K562 (cell line): ENCODE measurements around the gene IL27RA. TPM values are rescaled to one million over a fixed set of nuclear protein-coding genes. Genes with fewer than 3 reads are reported as not detected.

Experiments
- CHD4 ChIP-seq: fragments of 200-600 bp; sonication (generic); IDR thresholded peaks from 3 replicates; pipeline ENCODE4 v1.6.1; 2012; ENCODE audit warnings: low read depth, mild to moderate bottlenecking, mixed read lengths, low read length, inconsistent platforms; ENCODE audit not compliant: insufficient read depth, insufficient replicate concordance, poor library complexity, severe bottlenecking
- GTF2B ChIP-seq: IDR thresholded peaks from 2 replicates; pipeline ENCODE4 v1.6.1; 2011; ENCODE audit not compliant: insufficient read length; ENCODE audit errors: extremely low read depth
- KAT8 ChIP-seq: fragments of 450-650 bp; IDR thresholded peaks from 2 replicates; pipeline ENCODE4 v1.6.1; 2016; ENCODE audit warnings: low read depth, mild to moderate bottlenecking
- NR3C1 ChIP-seq: sonication (generic); formaldehyde crosslinking; IDR thresholded peaks from 2 replicates; pipeline ENCODE4 v1.8.1; 2022; ENCODE audit warnings: missing genetic modification reagents
- PHF20 ChIP-seq: fragments of 450-650 bp; IDR thresholded peaks from 2 replicates; pipeline ENCODE4 v1.6.1; 2018; ENCODE audit not compliant: partially characterized antibody
- RBM25 ChIP-seq: fragments of 200-400 bp; formaldehyde crosslinking; IDR thresholded peaks from 2 replicates; pipeline ENCODE4 v1.6.1; 2018; ENCODE audit warnings: low read length, low read depth, moderate library complexity; ENCODE audit not compliant: severe bottlenecking
- RCOR1 ChIP-seq, 2 experiments: IDR thresholded peaks; 2 replicates each; pipeline ENCODE4 v1.6.1; 2012; ENCODE audit warnings: low read depth in 2 of 2, low read length in 2 of 2, borderline replicate concordance in 1 of 2, improper control_type of control experiment in 1 of 2
- USF1 ChIP-seq: sonication (generic); formaldehyde crosslinking; IDR thresholded peaks from 2 replicates; pipeline ENCODE4 v1.9.0; 2022; ENCODE audit warnings: mild to moderate bottlenecking, missing genetic modification reagents
- ZNF232 ChIP-seq: sonication (generic); formaldehyde crosslinking; IDR thresholded peaks from 2 replicates; pipeline ENCODE4 v1.8.0; 2022; ENCODE audit warnings: mild to moderate bottlenecking, missing genetic modification reagents
- ZNF77 ChIP-seq: fragments of 250-450 bp; sonication (Bioruptor Pico); IDR thresholded peaks from 2 replicates; pipeline ENCODE4 v1.5.0; 2020
- polyA plus RNA-seq, 8 experiments: library from polyadenylated mRNA; depleted of rRNA in 4 of 8; stranded (reverse) in 5 of 8; unstranded in 3 of 8; fragments of >200 nt; fragmentation: Nextera tagmentation in 2 of 8; fragmentation: Illumina TruSeq in 1 of 8; extraction: Ambion mirVana in 2 of 8; extraction: Trizol in 1 of 8; gene quantifications; 2 replicates each; pipeline versions ENCODE4 v1.2.1 to v1.2.3, GENCODE V29; 2011 to 2014; ENCODE audit warnings: inconsistent platforms in 1 of 8, missing spikeins in 1 of 8
- total RNA-seq, 7 experiments: library from RNA; depleted of rRNA in 6 of 7; stranded (reverse); fragments of >200 nt in 6 of 7; fragmentation: Illumina TruSeq in 2 of 7; extraction: Trizol in 2 of 7; gene quantifications; 2 replicates each; pipeline versions ENCODE4 v1.2.1 to v1.2.3, GENCODE V29; 2011 to 2021; ENCODE audit warnings: low replicate concordance in 1 of 7

The IL27RA gene
- total and polyA plus RNA-seq, 9 of the 15 experiments (the other 6 are each of a cell fraction or from before 2014, with no cell fraction given): 1.9 to 15.9 (median 12.0) TPM

- TF ChIP-seq RBM25 (peak; percentile 99), USF1 (CRISPR knock-in tag) (no peak), GTF2B (no peak), CHD4 (peak; percentile 26), RCOR1 (IDR thresholded peaks at IDR 0.05; ENCODE audit: borderline replicate concordance in 1 of 2, low read depth in 2 of 2, low read length in 2 of 2) (peak; percentile 54 to 73; a peak in 3 of 4 replicates), KAT8 (no peak), PHF20 (peak; percentile 46), ZNF232 (CRISPR knock-in tag) (no peak), ZNF77 (CRISPR knock-in tag) (no peak), NR3C1 (CRISPR knock-in tag) (no peak)
Measured at GRCh38 chr19:14033946-14034345, 2.4 kb downstream of the IL27RA start (continued).
